Stomach (tissue), 9 donors: Measurements from ENCODE around the gene SMCO4. TPM values are rescaled to one million over a fixed set of nuclear protein-coding genes. Genes with fewer than 3 reads are reported as not detected.

Source experiments
- DNase-seq, 2 donors: peaks; one replicate each; pipeline versions ENCODE4 v3.0.0 to v3.0.0-alpha.2; 2013 to 2019
- H3K27ac ChIP-seq, 5 donors: fragments of 200-600 bp in 4 of 5; sonication (generic) in 4 of 5; one replicate each; pipeline ENCODE4 v1.5.1; 2013 to 2019; ENCODE audit warnings: mild to moderate bottlenecking in 1 of 5, moderate library complexity in 1 of 5
- H3K27me3 ChIP-seq, 3 donors: fragments of 200-600 bp; sonication (generic); one replicate each; pipeline ENCODE4 v1.5.1; 2017 to 2019; ENCODE audit warnings: mixed run types in 1 of 3
- H3K36me3 ChIP-seq, 4 donors: fragments of 200-600 bp; sonication (generic); 1 replicate in 3 of 4; 2 replicates in 1 of 4; pipeline ENCODE4 v1.5.1; 2016 to 2019
- H3K4me1 ChIP-seq, 4 donors: fragments of 200-600 bp; sonication (generic); one replicate each; pipeline ENCODE4 v1.5.1; 2016 to 2019
- H3K4me3 ChIP-seq, 4 donors: fragments of 200-600 bp; sonication (generic) in 3 of 4; one replicate each; pipeline ENCODE4 v1.5.1; 2016 to 2019; ENCODE audit warnings: mild to moderate bottlenecking in 1 of 4
- H3K9me3 ChIP-seq, 4 donors: fragments of 200-600 bp; sonication (generic); one replicate each; pipeline ENCODE4 v1.5.1; 2016 to 2019
- EP300 ChIP-seq: sonication (generic); formaldehyde crosslinking; IDR thresholded peaks from one replicate; pipeline ENCODE4 v1.6.1; 2017; ENCODE audit warnings: antibody characterized with exemption
- POLR2A ChIP-seq, 4 donors: fragments of 450-650 bp; IDR thresholded peaks; one replicate each; pipeline ENCODE4 v1.6.1; 2016; ENCODE audit warnings: antibody characterized with exemption in 4 of 4, control low read depth in 2 of 4, mild to moderate bottlenecking in 1 of 4, moderate library complexity in 1 of 4
- POLR2AphosphoS5 ChIP-seq, 3 donors: sonication (generic); formaldehyde crosslinking; IDR thresholded peaks; one replicate each; pipeline ENCODE4 v1.6.1; 2016; ENCODE audit warnings: antibody characterized with exemption in 3 of 3
- WGBS, 5 donors: extraction: QIAGEN DNeasy Blood & Tissue Kit in 3 of 5; methylation state at CpG; one replicate each; pipeline versions ENCODE4 v1.1.5 to v1.1.7; 2013 to 2018; 5-methylcytosine and 5-hydroxymethylcytosine counted together
- intact Hi-C: fragments of 100-400 bp; cut with DNase I; formaldehyde crosslinking; loops from one replicate; pipeline ENCODE4 v1.15.1; 2023; ENCODE audit warnings: low total_unique reads
- polyA plus RNA-seq, 3 donors: library from polyadenylated mRNA; stranded (reverse); fragments of 200-250 nt; gene quantifications; one replicate each; pipeline ENCODE4 v1.2.3, GENCODE V29; 2013
- total RNA-seq, 5 donors: library from RNA; depleted of rRNA; stranded (reverse); fragments of >200 nt; gene quantifications; one replicate each; pipeline versions ENCODE4 v1.1.0 to v1.2.3, GENCODE V29; 2014 to 2016
- TF ChIP-seq, protein P1 (sequence below), 7 experiments: fragments of 450-650 bp in 4 of 7; fragments of 200-600 bp in 3 of 7; sonication (generic) in 3 of 7; IDR thresholded peaks; one replicate each; pipeline ENCODE4 v1.5.1; 2016 to 2019; ENCODE audit warnings: antibody characterized with exemption in 7 of 7, control low read depth in 2 of 7, mild to moderate bottlenecking in 1 of 7
- donor health status: healthy with polysubstance abuse.
- donor health status: Bipolar disorder and iron deficiency.
- donor health status: healthy.

Gene SMCO4
- total and polyA plus RNA-seq, 8 donors = 2.9 to 306 (median 25.1) TPM; not detected in 1

DNA sequence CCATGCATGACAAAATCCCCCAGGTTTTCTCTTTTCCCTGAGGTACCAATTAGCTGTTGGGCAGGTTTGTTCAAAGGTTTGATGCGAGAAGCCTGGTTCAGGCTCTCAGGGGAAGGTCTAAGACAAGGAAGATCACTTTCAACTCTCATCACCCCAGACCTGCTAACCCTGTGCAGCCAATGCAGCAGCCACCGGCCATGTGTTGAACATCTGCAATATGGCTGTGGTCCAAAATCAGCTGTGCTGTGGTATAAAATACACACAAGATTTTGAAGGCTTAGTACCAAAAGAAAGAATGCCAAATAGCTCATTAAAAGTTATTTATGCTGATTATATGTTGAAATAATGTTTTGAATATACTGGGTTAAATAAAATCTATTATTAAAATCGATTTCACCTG lies 58.5 kb downstream of the SMCO4 start:
- Histone ChIP-seq H3K9me3 (no peaks in the 10 kb centered on the region), H3K4me3 (no peak overlapping the region), H3K27me3 (no peaks in the 10 kb centered on the region), H3K4me1 (peaks cover 8 to 86% (median 37%) of the 10 kb centered on the region in 4 donors), H3K27ac (peak overlapping the region in 1 of 5 donors; percentile 36), H3K36me3 (peaks cover 0 to 12% (median 2%) of the 10 kb centered on the region in 4 donors)
- peak in 1 of 2 donors; percentile 49 for DNase-seq
- intact Hi-C loops = no loop called here
- TF ChIP-seq, protein P1, sequence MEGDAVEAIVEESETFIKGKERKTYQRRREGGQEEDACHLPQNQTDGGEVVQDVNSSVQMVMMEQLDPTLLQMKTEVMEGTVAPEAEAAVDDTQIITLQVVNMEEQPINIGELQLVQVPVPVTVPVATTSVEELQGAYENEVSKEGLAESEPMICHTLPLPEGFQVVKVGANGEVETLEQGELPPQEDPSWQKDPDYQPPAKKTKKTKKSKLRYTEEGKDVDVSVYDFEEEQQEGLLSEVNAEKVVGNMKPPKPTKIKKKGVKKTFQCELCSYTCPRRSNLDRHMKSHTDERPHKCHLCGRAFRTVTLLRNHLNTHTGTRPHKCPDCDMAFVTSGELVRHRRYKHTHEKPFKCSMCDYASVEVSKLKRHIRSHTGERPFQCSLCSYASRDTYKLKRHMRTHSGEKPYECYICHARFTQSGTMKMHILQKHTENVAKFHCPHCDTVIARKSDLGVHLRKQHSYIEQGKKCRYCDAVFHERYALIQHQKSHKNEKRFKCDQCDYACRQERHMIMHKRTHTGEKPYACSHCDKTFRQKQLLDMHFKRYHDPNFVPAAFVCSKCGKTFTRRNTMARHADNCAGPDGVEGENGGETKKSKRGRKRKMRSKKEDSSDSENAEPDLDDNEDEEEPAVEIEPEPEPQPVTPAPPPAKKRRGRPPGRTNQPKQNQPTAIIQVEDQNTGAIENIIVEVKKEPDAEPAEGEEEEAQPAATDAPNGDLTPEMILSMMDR (IDR thresholded peaks at IDR 0.05) = no peak
- no peak for TF ChIP-seq POLR2AphosphoS5 (IDR thresholded peaks at IDR 0.05)
- no peak for TF ChIP-seq EP300
- no peak for TF ChIP-seq POLR2A (IDR thresholded peaks at IDR 0.05)
- 52 to 69% (median 61%) methylated on average over 3 of the region's 3 CpGs for WGBS, 5 donors

GRCh38 chr11:93482556-93482955 lies 60.6 kb downstream of the SMCO4 start:
- intact Hi-C loops = no loop called here
- Histone ChIP-seq H3K4me1 (peaks cover 8 to 79% (median 37%) of the 10 kb centered on the region in 4 donors), H3K4me3 (no peak overlapping the region), H3K27me3 (no peaks in the 10 kb centered on the region), H3K9me3 (no peaks in the 10 kb centered on the region), H3K27ac (peak overlapping the region in 2 of 5 donors; percentile 32 to 63), H3K36me3 (peaks cover 0 to 11% (median 6%) of the 10 kb centered on the region in 4 donors)
- WGBS, 5 donors = 71 to 84% (median 77%) methylated on average over 10 of the region's 10 CpGs
- TF ChIP-seq, protein P1 (IDR thresholded peaks at IDR 0.05) = no peak
- TF ChIP-seq POLR2A (IDR thresholded peaks at IDR 0.05) (no peak), POLR2AphosphoS5 (IDR thresholded peaks at IDR 0.05) (no peak), EP300 (no peak)
- no peak for DNase-seq

DNA sequence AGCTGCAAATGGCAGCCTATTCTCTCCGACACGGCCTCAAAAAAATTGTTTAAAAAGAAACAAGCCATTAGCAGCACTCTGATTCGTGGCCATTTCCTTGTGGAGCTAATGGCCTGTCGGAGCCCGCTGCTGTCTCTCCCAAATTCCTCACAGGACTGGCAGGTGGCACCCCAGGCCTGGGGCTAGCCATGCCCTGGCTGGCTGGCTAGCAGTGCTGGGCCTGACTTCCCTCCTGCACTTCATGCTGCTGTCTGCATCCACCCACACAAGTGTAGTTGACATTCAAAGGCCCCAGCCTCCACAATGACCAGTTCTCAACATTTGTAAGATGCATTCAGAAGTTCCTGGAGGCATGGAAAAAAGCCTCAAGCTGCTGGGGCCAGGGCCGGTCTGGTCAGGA lies 61.5 kb downstream of the SMCO4 start:
- Histone ChIP-seq H3K4me1 (peaks cover 12 to 79% (median 41%) of the 10 kb centered on the region in 4 donors), H3K36me3 (peaks cover 0 to 10% (median 6%) of the 10 kb centered on the region in 4 donors), H3K27ac (peak overlapping the region in 2 of 5 donors; percentile 32 to 63), H3K4me3 (no peak overlapping the region), H3K27me3 (no peaks in the 10 kb centered on the region), H3K9me3 (no peaks in the 10 kb centered on the region)
- no peak for DNase-seq
- 82 to 91% (median 85%) methylated on average over 6 of the region's 6 CpGs for WGBS, 5 donors
- intact Hi-C loops = no loop called here
- no peak for TF ChIP-seq POLR2A (IDR thresholded peaks at IDR 0.05)
- no peak for TF ChIP-seq POLR2AphosphoS5 (IDR thresholded peaks at IDR 0.05)
- TF ChIP-seq EP300 = no peak
- TF ChIP-seq, protein P1 (IDR thresholded peaks at IDR 0.05) = no peak

DNA sequence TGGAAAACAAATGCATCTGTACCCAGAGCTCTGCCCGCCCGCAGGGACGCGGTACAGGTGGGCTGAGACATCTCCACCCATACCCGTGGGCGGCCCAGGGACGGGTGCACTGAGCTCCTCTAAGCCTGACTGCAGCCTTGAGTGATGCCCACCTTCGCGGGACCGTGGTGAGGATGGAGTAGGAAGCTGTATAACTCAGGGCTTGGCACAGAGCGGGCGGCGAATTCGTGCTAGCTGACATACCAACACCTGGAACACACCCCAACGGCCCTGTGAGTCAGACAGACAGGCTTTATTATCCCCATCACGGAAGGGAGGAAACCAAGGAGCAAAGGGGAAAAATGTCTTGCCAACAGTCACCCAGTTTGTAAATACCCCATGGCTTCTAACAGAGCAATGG lies 61.9 kb downstream of the SMCO4 start:
- H3K4me3 ChIP-seq = no peak overlapping the region
- H3K4me1 ChIP-seq = peaks cover 12 to 79% (median 42%) of the 10 kb centered on the region in 4 donors
- TF ChIP-seq POLR2AphosphoS5 (IDR thresholded peaks at IDR 0.05) (no peak), POLR2A (IDR thresholded peaks at IDR 0.05) (no peak), EP300 (no peak)
- TF ChIP-seq, protein P1 (IDR thresholded peaks at IDR 0.05) = no peak
- H3K9me3 ChIP-seq = no peaks in the 10 kb centered on the region
- no peak for DNase-seq
- intact Hi-C loops = no loop called here
- WGBS, 5 donors = 86 to 94% (median 92%) methylated on average over 13 to 16 of the region's 16 CpGs
- H3K27ac ChIP-seq = peak overlapping the region in 2 of 5 donors; percentile 32 to 63
- no peaks in the 10 kb centered on the region for H3K27me3 ChIP-seq
- peaks cover 0 to 10% (median 6%) of the 10 kb centered on the region in 4 donors for H3K36me3 ChIP-seq
